Vagina (tissue), 2 donors: ENCODE measurements around the gene DNAH2. TPM values are rescaled to one million over a fixed set of nuclear protein-coding genes. Genes with fewer than 3 reads are reported as not detected.
A peak's percentile ranks its signal among the peaks of the same experiment; 100 is the strongest.

ENCODE experiments used
- DNase-seq, 2 donors: peaks; one replicate each; pipeline ENCODE4 v3.0.0-alpha.2; 2017; ENCODE audit errors: extremely low spot score in 2 of 2
- H3K27ac ChIP-seq: fragments of 200-600 bp; sonication (generic); one replicate; pipeline ENCODE4 v1.5.1; 2019
- H3K27me3 ChIP-seq: fragments of 200-600 bp; sonication (generic); one replicate; pipeline ENCODE4 v1.5.1; 2019
- H3K36me3 ChIP-seq, 2 donors: fragments of 200-600 bp; sonication (generic); one replicate each; pipeline ENCODE4 v1.5.1; 2017 to 2019
- H3K4me1 ChIP-seq: fragments of 200-600 bp; sonication (generic); one replicate; pipeline ENCODE4 v1.5.1; 2019
- H3K4me3 ChIP-seq, 2 donors: fragments of 200-600 bp; sonication (generic); 1 replicate in 1 of 2; 2 replicates in 1 of 2; pipeline ENCODE4 v1.5.1; 2016 to 2019
- H3K9me3 ChIP-seq: fragments of 200-600 bp; sonication (generic); one replicate; pipeline ENCODE4 v1.5.1; 2019
- POLR2A ChIP-seq, 2 donors: fragments of 450-650 bp; IDR thresholded peaks; one replicate each; pipeline ENCODE4 v1.6.1; 2017; ENCODE audit warnings: antibody characterized with exemption in 2 of 2, mild to moderate bottlenecking in 2 of 2, moderate library complexity in 2 of 2
- POLR2AphosphoS5 ChIP-seq, 2 donors: sonication (generic); formaldehyde crosslinking; IDR thresholded peaks; one replicate each; pipeline ENCODE4 v1.9.0; 2017; ENCODE audit warnings: antibody characterized with exemption in 2 of 2, mild to moderate bottlenecking in 2 of 2, low read depth in 1 of 2; ENCODE audit not compliant: insufficient read depth in 1 of 2
- intact Hi-C: fragments of 100-400 bp; cut with DNase I; formaldehyde crosslinking; loops from one replicate; pipeline ENCODE4 v1.15.1; 2023
- total RNA-seq: library from RNA; depleted of rRNA; stranded (reverse); fragments of >200 nt; gene quantifications from one replicate; pipeline ENCODE4 v1.2.3, GENCODE V29; 2016
- TF ChIP-seq, protein P1 (sequence below), 3 experiments: fragments of 450-650 bp in 2 of 3; fragments of 200-600 bp in 1 of 3; sonication (generic) in 1 of 3; IDR thresholded peaks; one replicate each; pipeline ENCODE4 v1.5.1; 2017 to 2019; ENCODE audit warnings: antibody characterized with exemption in 3 of 3, mild to moderate bottlenecking in 2 of 3, moderate library complexity in 2 of 3

The DNAH2 gene
- total RNA-seq, 1 donor from 2014 or later, result 0.49 TPM

GRCh38 chr17:7712111-7712771 lies 5.3 kb upstream of the DNAH2 start:
- TF ChIP-seq, protein P1, sequence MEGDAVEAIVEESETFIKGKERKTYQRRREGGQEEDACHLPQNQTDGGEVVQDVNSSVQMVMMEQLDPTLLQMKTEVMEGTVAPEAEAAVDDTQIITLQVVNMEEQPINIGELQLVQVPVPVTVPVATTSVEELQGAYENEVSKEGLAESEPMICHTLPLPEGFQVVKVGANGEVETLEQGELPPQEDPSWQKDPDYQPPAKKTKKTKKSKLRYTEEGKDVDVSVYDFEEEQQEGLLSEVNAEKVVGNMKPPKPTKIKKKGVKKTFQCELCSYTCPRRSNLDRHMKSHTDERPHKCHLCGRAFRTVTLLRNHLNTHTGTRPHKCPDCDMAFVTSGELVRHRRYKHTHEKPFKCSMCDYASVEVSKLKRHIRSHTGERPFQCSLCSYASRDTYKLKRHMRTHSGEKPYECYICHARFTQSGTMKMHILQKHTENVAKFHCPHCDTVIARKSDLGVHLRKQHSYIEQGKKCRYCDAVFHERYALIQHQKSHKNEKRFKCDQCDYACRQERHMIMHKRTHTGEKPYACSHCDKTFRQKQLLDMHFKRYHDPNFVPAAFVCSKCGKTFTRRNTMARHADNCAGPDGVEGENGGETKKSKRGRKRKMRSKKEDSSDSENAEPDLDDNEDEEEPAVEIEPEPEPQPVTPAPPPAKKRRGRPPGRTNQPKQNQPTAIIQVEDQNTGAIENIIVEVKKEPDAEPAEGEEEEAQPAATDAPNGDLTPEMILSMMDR (IDR thresholded peaks at IDR 0.05), result no peak
- TF ChIP-seq POLR2A (IDR thresholded peaks at IDR 0.05) (no peak), POLR2AphosphoS5 (IDR thresholded peaks at IDR 0.05; ENCODE audit: insufficient read depth in 1 of 2, low read depth in 1 of 2) (no peak)
- H3K4me1 ChIP-seq, result peaks cover 13% of the 10 kb centered on the region
- no peak overlapping the region for H3K27ac ChIP-seq
- intact Hi-C loops, result no loop called here
- H3K27me3 ChIP-seq, result no peaks in the 10 kb centered on the region
- H3K4me3 ChIP-seq, result no peak overlapping the region
- no peaks in the 10 kb centered on the region for H3K9me3 ChIP-seq
- no peak for DNase-seq
- no peaks in the 10 kb centered on the region for H3K36me3 ChIP-seq

- intact Hi-C loops, result no loop called here
- no peak for DNase-seq
- no peaks in the 10 kb centered on the region for H3K9me3 ChIP-seq
- H3K27me3 ChIP-seq, result no peaks in the 10 kb centered on the region
- H3K27ac ChIP-seq, result no peak overlapping the region
- H3K4me3 ChIP-seq, result no peak overlapping the region
- TF ChIP-seq, protein P1 (IDR thresholded peaks at IDR 0.05), result no peak
- TF ChIP-seq POLR2AphosphoS5 (IDR thresholded peaks at IDR 0.05; ENCODE audit: insufficient read depth in 1 of 2, low read depth in 1 of 2) (no peak), POLR2A (IDR thresholded peaks at IDR 0.05) (no peak)
- H3K36me3 ChIP-seq, result no peaks in the 10 kb centered on the region
- H3K4me1 ChIP-seq, result peaks cover 24% of the 10 kb centered on the region
Measured at GRCh38 chr17:7713782-7714181, 3.8 kb upstream of the DNAH2 start.

- no peak for DNase-seq
- intact Hi-C loops, result no loop called here
- TF ChIP-seq, protein P1 (IDR thresholded peaks at IDR 0.05), result no peak
- no peak for TF ChIP-seq POLR2AphosphoS5 (IDR thresholded peaks at IDR 0.05; ENCODE audit: insufficient read depth in 1 of 2, low read depth in 1 of 2)
- no peak for TF ChIP-seq POLR2A (IDR thresholded peaks at IDR 0.05)
- Histone ChIP-seq H3K36me3 (no peaks in the 10 kb centered on the region), H3K27me3 (no peaks in the 10 kb centered on the region), H3K27ac (no peak overlapping the region), H3K9me3 (no peaks in the 10 kb centered on the region), H3K4me1 (peaks cover 24% of the 10 kb centered on the region), H3K4me3 (no peak overlapping the region)
Measured at GRCh38 chr17:7714721-7715594, 2.6 kb upstream of the DNAH2 start.

DNA sequence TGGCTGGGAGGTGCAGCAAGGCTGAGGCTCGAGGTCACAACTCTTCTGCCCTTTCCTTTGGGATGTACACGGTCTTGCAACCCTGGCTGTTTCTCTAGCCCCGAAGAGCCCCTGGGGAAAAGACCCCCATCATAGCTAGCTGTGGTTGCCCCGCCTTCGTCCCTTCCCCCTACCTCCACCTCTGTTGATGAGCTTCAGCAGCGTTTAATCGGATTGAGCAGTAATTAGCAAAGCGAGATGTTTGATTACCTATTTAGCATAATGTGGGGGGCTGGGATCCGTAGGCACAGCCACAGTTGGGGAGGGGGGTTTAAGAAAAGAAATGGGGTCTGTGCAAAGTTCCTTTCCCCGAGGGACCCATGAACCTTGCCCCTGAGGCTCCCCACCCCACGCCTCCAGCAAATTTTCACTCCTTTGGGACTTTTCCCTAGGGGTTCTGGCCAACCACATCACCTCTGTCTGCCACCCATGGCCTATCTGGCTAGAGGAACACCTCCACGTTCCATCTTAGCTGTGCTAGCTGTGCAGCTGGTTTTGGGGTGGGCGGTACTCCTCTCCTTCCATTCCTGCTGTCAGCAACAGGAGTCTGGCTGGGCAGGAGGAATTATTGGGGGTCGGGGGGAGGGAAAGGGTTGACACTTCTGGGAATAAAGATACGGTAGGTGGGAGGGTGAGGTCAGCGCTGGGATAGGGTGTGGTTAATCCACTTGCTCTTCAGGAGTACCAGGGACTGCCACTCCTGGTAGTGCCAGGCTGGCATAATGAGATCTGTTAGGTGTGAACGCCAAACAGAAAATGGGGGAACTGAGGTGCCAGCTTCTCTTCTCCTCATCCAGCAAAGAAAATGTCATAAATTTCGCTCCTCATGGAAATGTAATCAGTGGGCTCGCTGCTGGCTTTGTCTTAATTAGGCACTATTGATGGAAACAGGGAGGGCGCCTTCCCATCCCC lies 1.3 kb upstream of the DNAH2 start:
- TF ChIP-seq POLR2AphosphoS5 (IDR thresholded peaks at IDR 0.05; ENCODE audit: insufficient read depth in 1 of 2, low read depth in 1 of 2) (no peak), POLR2A (IDR thresholded peaks at IDR 0.05) (no peak)
- TF ChIP-seq, protein P1 (IDR thresholded peaks at IDR 0.05), result no peak
- H3K27me3 ChIP-seq, result no peaks in the 10 kb centered on the region

More for the DNA sequence above, 1.3 kb upstream of the DNAH2 start:
- Histone ChIP-seq H3K36me3 (no peaks in the 10 kb centered on the region), H3K4me1 (peaks cover 24% of the 10 kb centered on the region), H3K9me3 (no peaks in the 10 kb centered on the region), H3K4me3 (peak overlapping the region; percentile 57 to 72), H3K27ac (peak overlapping the region; percentile 74)
- DNase-seq, result no peak
- intact Hi-C loops, result no loop called here
